Skeletal muscle cell (primary cell): ENCODE data around the gene DNAJC3.

ENCODE experiments used
- DNase-seq: peaks from one replicate; pipeline ENCODE4 v3.0.0-alpha.2; 2010; ENCODE audit warnings: low read depth
- H3K4me3 ChIP-seq: 2 replicates; pipeline ENCODE4 v1.5.1; 2011; ENCODE audit warnings: low read depth, mild to moderate bottlenecking, control low read depth, low read length, moderate library complexity

DNAJC3 gene

GRCh38 chr13:95801825-95802224 lies 124.9 kb downstream of the DNAJC3 start:
- no peak for DNase-seq
- no peak overlapping the region for H3K4me3 ChIP-seq

GRCh38 chr13:95805921-95806320 lies 129.0 kb downstream of the DNAJC3 start:
- DNase-seq = no peak
- no peak overlapping the region for H3K4me3 ChIP-seq

- no peak overlapping the region for H3K4me3 ChIP-seq
- DNase-seq = no peak
These were observed 132.5 kb downstream of the DNAJC3 start for GRCh38 chr13:95809429-95809828.

- H3K4me3 ChIP-seq = no peak overlapping the region
- no peak for DNase-seq
These were observed 136.2 kb downstream of the DNAJC3 start for GRCh38 chr13:95813139-95813538.

- H3K4me3 ChIP-seq = no peak overlapping the region
- no peak for DNase-seq
These were observed 137.6 kb downstream of the DNAJC3 start for GRCh38 chr13:95814495-95814894.

- no peak for DNase-seq
- no peak overlapping the region for H3K4me3 ChIP-seq
These were observed 145.4 kb downstream of the DNAJC3 start for GRCh38 chr13:95822303-95822702.

- no peak for DNase-seq
- H3K4me3 ChIP-seq = no peak overlapping the region
These were observed 156.2 kb downstream of the DNAJC3 start for GRCh38 chr13:95833126-95833525.

GRCh38 chr13:95833719-95834118 lies 156.8 kb downstream of the DNAJC3 start:
- no peak overlapping the region for H3K4me3 ChIP-seq
- DNase-seq = no peak

GRCh38 chr13:95834134-95834765 lies 157.3 kb downstream of the DNAJC3 start:
- no peak overlapping the region for H3K4me3 ChIP-seq
- peak; percentile 20 for DNase-seq

- DNase-seq = no peak
- H3K4me3 ChIP-seq = no peak overlapping the region
These were observed 165.0 kb downstream of the DNAJC3 start for GRCh38 chr13:95841894-95842293.

GRCh38 chr13:95842898-95843297 lies 166.0 kb downstream of the DNAJC3 start:
- H3K4me3 ChIP-seq = no peak overlapping the region
- no peak for DNase-seq
